ENCODE results near the gene PCGF3.
A peak's percentile ranks its signal among the peaks of the same experiment; 100 is the strongest.

The PCGF3 gene

DNA sequence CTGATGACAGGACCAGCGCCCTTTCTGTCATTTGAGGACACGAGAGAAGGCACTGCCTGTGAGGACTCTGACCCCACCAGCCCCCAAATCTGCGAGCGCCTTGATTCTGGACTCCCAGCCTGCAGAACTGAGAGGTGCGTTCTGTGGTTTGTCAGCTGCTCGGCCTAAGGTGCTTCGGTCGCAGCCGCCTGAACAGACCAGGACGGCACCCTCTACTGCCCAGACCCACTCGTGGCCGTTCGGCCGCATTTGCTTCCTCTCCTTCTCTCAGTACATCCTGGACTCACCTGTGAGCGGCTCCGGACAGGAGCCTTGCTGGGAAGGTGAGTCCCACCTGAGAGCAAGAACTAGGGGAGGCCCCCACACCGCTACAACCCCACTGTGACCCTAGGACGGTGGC, 8.5 kb downstream of the PCGF3 start:
- Histone ChIP-seq H3K4me3 (ENCODE audit: low read depth, low read length) (no peak overlapping the region), H3K27ac (ENCODE audit: extremely low read depth, low read depth, low read length) (no peak overlapping the region), H3K4me1 (ENCODE audit: control insufficient read depth, insufficient read depth, low read length) (no peaks in the 10 kb centered on the region), H3K9me3 (ENCODE audit: control insufficient read depth, insufficient read depth, low read depth, low read length) (no peaks in the 10 kb centered on the region), H3K36me3 (ENCODE audit: control insufficient read depth in 2 of 2, insufficient read depth in 1 of 2, low read length in 2 of 2) (peaks cover 0 to 30% of the 10 kb centered on the region in 2 experiments; a peak in 1 of 3 replicates)
- POLR2A ChIA-PET = no interaction called here
- TF ChIP-seq ZFHX2 (tag by site-specific recombination; conservative IDR thresholded peaks at IDR 0.05) (no peak), SP3 (tag by site-specific recombination; IDR thresholded peaks at IDR 0.05) (no peak), ZNF175 (tag by site-specific recombination; IDR thresholded peaks at IDR 0.05) (no peak), ZNF621 (tag by site-specific recombination; IDR thresholded peaks at IDR 0.05) (no peak), HOXA7 (CRISPR knock-in tag; IDR thresholded peaks at IDR 0.05; ENCODE audit: borderline replicate concordance) (no peak), ZNF37A (tag by site-specific recombination; IDR thresholded peaks at IDR 0.05) (no peak), ZNF501 (tag by site-specific recombination; IDR thresholded peaks at IDR 0.05) (no peak), ZEB2 (tag by site-specific recombination; IDR thresholded peaks at IDR 0.05) (no peak), ZNF132 (tag by site-specific recombination; IDR thresholded peaks at IDR 0.05; ENCODE audit: borderline replicate concordance) (no peak), ZNF211 (tag by site-specific recombination; IDR thresholded peaks at IDR 0.05; ENCODE audit: low read depth) (no peak), MZF1 (tag by site-specific recombination; IDR thresholded peaks at IDR 0.05; ENCODE audit: borderline replicate concordance) (no peak), ZNF830 (tag by site-specific recombination; IDR thresholded peaks at IDR 0.05; ENCODE audit: low read depth) (no peak)
- TF ChIP-seq, protein P1, sequence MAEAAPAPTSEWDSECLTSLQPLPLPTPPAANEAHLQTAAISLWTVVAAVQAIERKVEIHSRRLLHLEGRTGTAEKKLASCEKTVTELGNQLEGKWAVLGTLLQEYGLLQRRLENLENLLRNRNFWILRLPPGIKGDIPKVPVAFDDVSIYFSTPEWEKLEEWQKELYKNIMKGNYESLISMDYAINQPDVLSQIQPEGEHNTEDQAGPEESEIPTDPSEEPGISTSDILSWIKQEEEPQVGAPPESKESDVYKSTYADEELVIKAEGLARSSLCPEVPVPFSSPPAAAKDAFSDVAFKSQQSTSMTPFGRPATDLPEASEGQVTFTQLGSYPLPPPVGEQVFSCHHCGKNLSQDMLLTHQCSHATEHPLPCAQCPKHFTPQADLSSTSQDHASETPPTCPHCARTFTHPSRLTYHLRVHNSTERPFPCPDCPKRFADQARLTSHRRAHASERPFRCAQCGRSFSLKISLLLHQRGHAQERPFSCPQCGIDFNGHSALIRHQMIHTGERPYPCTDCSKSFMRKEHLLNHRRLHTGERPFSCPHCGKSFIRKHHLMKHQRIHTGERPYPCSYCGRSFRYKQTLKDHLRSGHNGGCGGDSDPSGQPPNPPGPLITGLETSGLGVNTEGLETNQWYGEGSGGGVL (tag by site-specific recombination; IDR thresholded peaks at IDR 0.05) = no peak
- TF ChIP-seq, protein P2, sequence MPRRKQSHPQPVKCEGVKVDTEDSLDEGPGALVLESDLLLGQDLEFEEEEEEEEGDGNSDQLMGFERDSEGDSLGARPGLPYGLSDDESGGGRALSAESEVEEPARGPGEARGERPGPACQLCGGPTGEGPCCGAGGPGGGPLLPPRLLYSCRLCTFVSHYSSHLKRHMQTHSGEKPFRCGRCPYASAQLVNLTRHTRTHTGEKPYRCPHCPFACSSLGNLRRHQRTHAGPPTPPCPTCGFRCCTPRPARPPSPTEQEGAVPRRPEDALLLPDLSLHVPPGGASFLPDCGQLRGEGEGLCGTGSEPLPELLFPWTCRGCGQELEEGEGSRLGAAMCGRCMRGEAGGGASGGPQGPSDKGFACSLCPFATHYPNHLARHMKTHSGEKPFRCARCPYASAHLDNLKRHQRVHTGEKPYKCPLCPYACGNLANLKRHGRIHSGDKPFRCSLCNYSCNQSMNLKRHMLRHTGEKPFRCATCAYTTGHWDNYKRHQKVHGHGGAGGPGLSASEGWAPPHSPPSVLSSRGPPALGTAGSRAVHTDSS (tag by site-specific recombination; IDR thresholded peaks at IDR 0.05) = no peak
- TF ChIP-seq, protein P3, sequence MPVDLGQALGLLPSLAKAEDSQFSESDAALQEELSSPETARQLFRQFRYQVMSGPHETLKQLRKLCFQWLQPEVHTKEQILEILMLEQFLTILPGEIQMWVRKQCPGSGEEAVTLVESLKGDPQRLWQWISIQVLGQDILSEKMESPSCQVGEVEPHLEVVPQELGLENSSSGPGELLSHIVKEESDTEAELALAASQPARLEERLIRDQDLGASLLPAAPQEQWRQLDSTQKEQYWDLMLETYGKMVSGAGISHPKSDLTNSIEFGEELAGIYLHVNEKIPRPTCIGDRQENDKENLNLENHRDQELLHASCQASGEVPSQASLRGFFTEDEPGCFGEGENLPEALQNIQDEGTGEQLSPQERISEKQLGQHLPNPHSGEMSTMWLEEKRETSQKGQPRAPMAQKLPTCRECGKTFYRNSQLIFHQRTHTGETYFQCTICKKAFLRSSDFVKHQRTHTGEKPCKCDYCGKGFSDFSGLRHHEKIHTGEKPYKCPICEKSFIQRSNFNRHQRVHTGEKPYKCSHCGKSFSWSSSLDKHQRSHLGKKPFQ (tag by site-specific recombination; IDR thresholded peaks at IDR 0.05) = no peak
- CTCF ChIA-PET = interaction anchor here (0.6 to 1.4 kb wide), 2 partner anchors 27 to 30 kb away, joined by 3 to 4 read pairs; no protein-coding TSS in a partner anchor

DNA sequence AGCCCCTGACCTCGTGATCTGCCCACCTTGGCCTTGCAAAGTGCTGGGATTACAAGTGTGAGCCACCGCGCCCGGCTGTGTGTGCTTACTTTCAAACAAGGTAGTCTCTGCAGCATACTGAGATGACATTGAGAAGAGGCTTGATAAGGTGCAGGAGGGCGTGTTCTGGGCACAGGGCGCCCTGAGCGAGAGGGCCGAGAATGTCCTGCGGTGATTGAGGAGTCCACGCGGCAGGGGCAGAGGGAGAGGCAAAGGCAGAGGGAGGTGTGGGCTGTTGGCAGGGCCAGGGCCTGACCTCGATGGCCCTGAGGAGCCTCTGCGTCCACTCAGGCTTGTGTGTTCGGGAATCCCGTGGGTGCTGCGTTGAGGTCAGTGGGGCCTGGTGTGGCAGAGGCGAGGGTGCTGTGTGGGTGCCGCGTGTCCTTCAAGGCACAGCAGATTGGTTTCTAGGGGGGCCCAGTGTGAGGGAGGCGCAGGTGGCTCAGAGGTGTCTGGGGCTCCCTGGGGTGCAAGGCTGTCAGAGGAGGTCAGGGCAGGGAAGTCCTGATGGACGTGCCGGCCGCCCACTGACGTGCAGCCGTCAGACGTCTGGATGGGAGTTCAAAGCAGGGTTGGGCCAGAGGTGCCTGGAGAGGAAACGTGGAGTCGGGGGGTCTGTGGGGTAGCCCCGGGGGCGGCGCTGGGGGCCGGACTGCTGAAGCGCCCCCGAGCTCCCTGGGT, 12.1 kb downstream of the PCGF3 start:
- Histone ChIP-seq H3K4me1 (ENCODE audit: control insufficient read depth, insufficient read depth, low read length) (no peaks in the 10 kb centered on the region), H3K27ac (ENCODE audit: extremely low read depth, low read depth, low read length) (no peak overlapping the region), H3K4me3 (ENCODE audit: low read depth, low read length) (no peak overlapping the region), H3K9me3 (ENCODE audit: control insufficient read depth, insufficient read depth, low read depth, low read length) (no peaks in the 10 kb centered on the region), H3K36me3 (ENCODE audit: control insufficient read depth in 2 of 2, insufficient read depth in 1 of 2, low read length in 2 of 2) (peaks cover 0 to 30% of the 10 kb centered on the region in 2 experiments; a peak in 1 of 3 replicates)
- ChIA-PET CTCF (interaction anchor here (0.7 kb wide), 1 partner anchor 481 kb away, joined by 3 read pairs; no protein-coding TSS in a partner anchor), POLR2A (no interaction called here)
- TF ChIP-seq ZNF426 (tag by site-specific recombination; IDR thresholded peaks at IDR 0.05) (no peak), ZFHX2 (tag by site-specific recombination; conservative IDR thresholded peaks at IDR 0.05) (0 out of 2 replicates have a peak, but pooled peaks have one; percentile 16), EGR2 (tag by site-specific recombination; IDR thresholded peaks at IDR 0.05; ENCODE audit: low read depth) (peak; percentile 15; the same call in 1 of the 2 replicates)
